ENCODE results near the gene GRM5. TPM values are rescaled to one million over a fixed set of nuclear protein-coding genes. Genes with fewer than 3 reads are reported as not detected.

The GRM5 gene
- total RNA-seq, 1 donor from 2014 or later: 0.17 TPM

DNA sequence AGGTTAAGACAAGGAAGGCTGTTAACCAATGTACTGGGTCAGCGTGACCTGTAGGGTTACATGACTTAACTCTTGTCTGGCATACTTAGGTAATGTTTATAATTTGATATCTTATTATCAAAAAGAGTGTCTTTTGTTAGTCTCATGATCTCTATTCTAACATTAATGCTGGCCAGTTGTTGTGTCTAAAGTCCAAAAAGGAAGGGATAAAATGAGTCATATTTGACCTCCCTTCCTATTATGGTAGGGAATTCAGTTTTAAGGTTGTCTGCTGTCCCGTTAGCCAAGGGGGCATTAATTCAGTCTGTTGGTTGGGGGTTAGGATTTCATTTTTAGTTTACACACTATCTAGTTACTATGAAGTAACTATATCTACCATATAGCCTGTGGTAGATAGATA, 364.0 kb downstream of the GRM5 start:
- TF ChIP-seq, protein P1, sequence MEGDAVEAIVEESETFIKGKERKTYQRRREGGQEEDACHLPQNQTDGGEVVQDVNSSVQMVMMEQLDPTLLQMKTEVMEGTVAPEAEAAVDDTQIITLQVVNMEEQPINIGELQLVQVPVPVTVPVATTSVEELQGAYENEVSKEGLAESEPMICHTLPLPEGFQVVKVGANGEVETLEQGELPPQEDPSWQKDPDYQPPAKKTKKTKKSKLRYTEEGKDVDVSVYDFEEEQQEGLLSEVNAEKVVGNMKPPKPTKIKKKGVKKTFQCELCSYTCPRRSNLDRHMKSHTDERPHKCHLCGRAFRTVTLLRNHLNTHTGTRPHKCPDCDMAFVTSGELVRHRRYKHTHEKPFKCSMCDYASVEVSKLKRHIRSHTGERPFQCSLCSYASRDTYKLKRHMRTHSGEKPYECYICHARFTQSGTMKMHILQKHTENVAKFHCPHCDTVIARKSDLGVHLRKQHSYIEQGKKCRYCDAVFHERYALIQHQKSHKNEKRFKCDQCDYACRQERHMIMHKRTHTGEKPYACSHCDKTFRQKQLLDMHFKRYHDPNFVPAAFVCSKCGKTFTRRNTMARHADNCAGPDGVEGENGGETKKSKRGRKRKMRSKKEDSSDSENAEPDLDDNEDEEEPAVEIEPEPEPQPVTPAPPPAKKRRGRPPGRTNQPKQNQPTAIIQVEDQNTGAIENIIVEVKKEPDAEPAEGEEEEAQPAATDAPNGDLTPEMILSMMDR (conservative IDR thresholded peaks at IDR 0.05): no peak
- Mint-ChIP-seq H3K4me3 (no peak overlapping the region), H3K36me3 (no peaks in the 10 kb centered on the region), H3K9me3 (no peaks in the 10 kb centered on the region), H3K27ac (no peak overlapping the region), H3K4me1 (ENCODE audit: unreplicated experiment) (no peaks in the 10 kb centered on the region), H3K27me3 (peaks cover 7% of the 10 kb centered on the region)
- DNase-seq (ENCODE audit: extremely low spot score, unreplicated experiment): no peak

DNA sequence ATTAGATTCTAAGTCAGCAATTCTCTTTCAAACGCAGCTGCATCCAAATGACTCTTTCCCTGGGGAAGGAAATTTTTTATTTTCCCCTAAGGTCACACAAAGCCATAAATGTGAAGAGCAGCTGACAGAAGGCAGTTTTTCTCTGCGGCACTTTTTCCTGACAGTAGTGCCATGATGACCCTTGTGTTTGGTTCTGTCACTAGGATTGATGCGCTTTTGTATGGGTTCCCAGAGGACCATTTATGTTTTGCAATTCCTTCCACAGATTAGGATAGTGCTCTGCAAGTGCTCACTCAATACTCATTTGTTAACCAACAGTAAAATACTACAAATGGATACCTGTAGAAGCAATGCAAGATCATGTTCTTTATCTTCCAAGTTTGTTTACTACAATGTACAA, 368.6 kb downstream of the GRM5 start:
- no peaks in the 10 kb centered on the region for H3K36me3 Mint-ChIP-seq
- no peaks in the 10 kb centered on the region for H3K9me3 Mint-ChIP-seq
- no peaks in the 10 kb centered on the region for H3K4me1 Mint-ChIP-seq (ENCODE audit: unreplicated experiment)
- TF ChIP-seq, protein P1 (conservative IDR thresholded peaks at IDR 0.05): no peak
- H3K4me3 Mint-ChIP-seq: no peak overlapping the region
- DNase-seq (ENCODE audit: extremely low spot score, unreplicated experiment): no peak
- no peak overlapping the region for H3K27ac Mint-ChIP-seq
- H3K27me3 Mint-ChIP-seq: peaks cover 16% of the 10 kb centered on the region

DNA sequence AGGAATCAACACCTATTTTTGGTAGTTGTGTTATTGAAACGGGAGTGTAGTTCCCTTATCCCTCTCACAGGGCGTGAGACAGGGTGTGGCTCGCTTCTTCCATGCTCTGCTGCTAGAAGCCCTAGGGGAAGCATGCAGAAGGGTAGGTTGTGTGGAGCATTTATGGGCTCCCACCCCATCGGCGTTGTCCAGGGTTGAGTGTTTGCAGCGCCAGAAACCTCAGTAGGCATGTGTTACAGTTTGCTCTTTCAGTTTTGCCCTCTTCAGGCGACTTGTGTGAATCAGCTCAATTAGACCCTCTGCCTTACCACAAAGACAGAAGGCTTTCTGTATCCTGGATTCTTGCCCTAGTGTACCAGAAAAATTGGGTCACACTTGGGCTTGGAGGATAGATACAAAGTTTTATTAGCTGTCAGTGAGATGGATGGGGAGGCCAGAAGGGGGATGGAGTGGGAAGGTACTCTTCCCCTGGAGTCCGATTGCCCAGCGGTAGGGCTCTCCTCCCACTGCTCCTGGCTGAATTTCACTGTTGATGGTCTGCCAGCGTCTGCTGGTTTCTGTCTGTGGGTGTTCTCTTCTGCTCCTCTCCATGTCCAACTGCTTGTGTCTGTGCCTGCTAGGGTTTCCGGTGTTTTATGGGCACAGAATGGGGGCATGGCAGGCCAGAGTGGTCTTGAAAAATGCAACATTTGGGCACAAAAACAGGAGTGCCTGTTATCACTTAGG, 369.9 kb downstream of the GRM5 start:
- H3K9me3 Mint-ChIP-seq: no peaks in the 10 kb centered on the region

DNA sequence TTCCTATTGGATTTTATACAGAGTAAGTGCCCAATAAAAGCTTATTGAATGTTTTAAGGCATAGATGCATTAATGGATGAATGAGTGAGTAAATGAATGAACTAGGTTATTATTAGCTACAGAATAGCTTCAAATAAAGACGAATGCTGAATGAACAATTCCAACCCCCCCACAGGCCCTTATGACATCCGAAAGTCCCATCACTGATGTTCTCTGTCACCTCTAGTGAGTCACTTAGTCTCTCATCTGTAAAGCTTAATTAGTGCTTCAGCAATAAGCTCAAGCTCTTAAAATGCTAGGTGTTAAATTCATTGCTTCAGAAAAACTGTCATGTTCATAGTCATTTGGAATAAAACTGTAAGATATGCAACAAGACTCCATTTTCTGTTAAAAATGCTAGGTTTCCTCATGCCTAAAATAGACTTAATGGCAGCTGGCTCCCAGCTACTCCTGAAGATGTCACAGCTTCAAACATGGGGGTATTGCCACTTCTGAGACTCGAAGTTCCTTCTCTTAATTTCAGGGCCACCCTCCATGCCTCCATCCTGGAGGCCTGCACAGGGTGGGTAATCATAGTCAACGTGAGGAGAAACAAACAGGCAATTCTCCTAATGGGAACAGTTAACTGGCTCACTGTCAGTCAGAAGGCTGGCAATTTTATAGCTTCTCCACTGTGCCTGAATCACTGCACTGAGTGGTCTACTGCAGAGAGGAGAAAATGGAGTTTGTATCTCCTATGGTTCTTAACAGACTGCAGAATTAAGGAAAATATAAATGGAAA, 373.3 kb downstream of the GRM5 start:
- H3K36me3 Mint-ChIP-seq: no peaks in the 10 kb centered on the region
- no peaks in the 10 kb centered on the region for H3K4me1 Mint-ChIP-seq (ENCODE audit: unreplicated experiment)
- no peak overlapping the region for H3K4me3 Mint-ChIP-seq
- peaks cover 10% of the 10 kb centered on the region for H3K27me3 Mint-ChIP-seq
- TF ChIP-seq, protein P1 (conservative IDR thresholded peaks at IDR 0.05): no peak
- DNase-seq (ENCODE audit: extremely low spot score, unreplicated experiment): no peak
- H3K9me3 Mint-ChIP-seq: no peaks in the 10 kb centered on the region
- no peak overlapping the region for H3K27ac Mint-ChIP-seq

More for the DNA sequence above, 369.9 kb downstream of the GRM5 start:
- no peak overlapping the region for H3K27ac Mint-ChIP-seq
- H3K4me1 Mint-ChIP-seq (ENCODE audit: unreplicated experiment): no peaks in the 10 kb centered on the region
- no peaks in the 10 kb centered on the region for H3K36me3 Mint-ChIP-seq
- H3K4me3 Mint-ChIP-seq: no peak overlapping the region
- peaks cover 16% of the 10 kb centered on the region for H3K27me3 Mint-ChIP-seq
- TF ChIP-seq, protein P1 (conservative IDR thresholded peaks at IDR 0.05): no peak
- no peak for DNase-seq (ENCODE audit: extremely low spot score, unreplicated experiment)

DNA sequence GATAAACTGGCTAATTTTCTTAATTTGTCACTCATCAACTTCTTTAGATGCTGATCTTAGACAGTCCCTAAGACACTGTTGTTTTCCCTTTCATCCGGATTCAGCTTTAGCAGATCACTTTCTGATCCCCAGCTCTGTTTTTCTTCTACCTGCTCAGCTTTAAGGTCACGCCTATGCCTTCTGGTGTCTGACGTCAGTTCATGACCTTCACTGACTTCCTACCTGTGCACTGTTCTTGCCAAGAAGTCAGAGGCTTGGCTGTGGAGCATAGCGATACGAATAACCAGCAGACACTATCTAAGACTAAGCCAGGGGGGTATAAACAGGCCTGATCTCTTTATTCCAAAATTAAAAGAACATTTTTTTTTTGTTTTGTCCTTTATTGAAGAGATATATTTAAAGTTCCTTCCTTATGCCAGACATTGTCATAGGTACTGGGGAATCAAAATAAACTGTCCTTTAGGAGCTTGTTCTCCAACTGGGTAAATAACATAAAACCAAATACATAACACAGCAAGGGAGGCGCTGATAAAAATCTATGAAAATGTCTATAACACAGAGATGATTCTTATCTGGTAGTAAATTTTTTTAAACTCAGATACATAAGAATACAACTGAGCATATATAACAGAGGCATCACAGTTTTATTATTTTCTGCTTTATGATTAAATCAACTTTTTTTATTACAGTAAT, 376.1 kb downstream of the GRM5 start:
- no peak for DNase-seq (ENCODE audit: extremely low spot score, unreplicated experiment)
- Mint-ChIP-seq H3K4me3 (no peak overlapping the region), H3K36me3 (no peaks in the 10 kb centered on the region), H3K9me3 (no peaks in the 10 kb centered on the region), H3K27ac (no peak overlapping the region), H3K27me3 (peaks cover 8% of the 10 kb centered on the region), H3K4me1 (ENCODE audit: unreplicated experiment) (no peaks in the 10 kb centered on the region)
- TF ChIP-seq, protein P1 (conservative IDR thresholded peaks at IDR 0.05): no peak
